Smooth muscle cell (in vitro differentiated cells): ENCODE measurements around the gene MBD2. TPM values are rescaled to one million over a fixed set of nuclear protein-coding genes. Genes with fewer than 3 reads are reported as not detected.

Source experiments
- DNase-seq: peaks from one replicate; lab custom pipeline; 2025; ENCODE audit not compliant: unreplicated experiment; lab: John Stamatoyannopoulos, UW
- H2AFZ ChIP-seq: fragments of 200-600 bp; sonication (generic); 2 replicates; pipeline ENCODE4 v1.6.0; 2016; ENCODE audit warnings: antibody characterized with exemption, low read depth, mild to moderate bottlenecking
- H3F3A ChIP-seq: fragments of 200-600 bp; sonication (generic); 2 replicates; pipeline ENCODE4 v1.6.0; 2017; ENCODE audit warnings: antibody characterized with exemption, low read depth
- H3K27ac ChIP-seq: fragments of 200-600 bp; sonication (generic); 2 replicates; pipeline ENCODE4 v1.5.1; 2016; ENCODE audit warnings: low read depth, mild to moderate bottlenecking
- H3K27me3 ChIP-seq: fragments of 200-600 bp; sonication (generic); 2 replicates; pipeline ENCODE4 v1.6.1; 2016; ENCODE audit warnings: low read depth, mild to moderate bottlenecking
- H3K36me3 ChIP-seq: fragments of 200-600 bp; sonication (generic); 2 replicates; pipeline ENCODE4 v1.5.1; 2016; ENCODE audit warnings: low read depth
- H3K4me1 ChIP-seq: fragments of 200-600 bp; sonication (generic); 2 replicates; pipeline ENCODE4 v1.5.1; 2016; ENCODE audit warnings: low read depth
- H3K4me2 ChIP-seq: fragments of 200-600 bp; sonication (generic); 2 replicates; pipeline ENCODE4 v1.6.0; 2016; ENCODE audit warnings: mild to moderate bottlenecking
- H3K4me3 ChIP-seq: fragments of 200-600 bp; sonication (generic); 2 replicates; pipeline ENCODE4 v1.5.1; 2016; ENCODE audit warnings: mild to moderate bottlenecking
- H3K79me2 ChIP-seq: fragments of 200-600 bp; sonication (generic); 2 replicates; pipeline ENCODE4 v1.6.0; 2016; ENCODE audit warnings: low read depth, mild to moderate bottlenecking
- H3K9ac ChIP-seq: fragments of 200-600 bp; sonication (generic); 2 replicates; pipeline ENCODE4 v1.6.0; 2016; ENCODE audit warnings: low read depth
- H3K9me3 ChIP-seq: fragments of 200-600 bp; sonication (generic); replicated peaks from 2 replicates; pipeline ENCODE4 v1.5.1; 2016; ENCODE audit warnings: low read depth
- H4K20me1 ChIP-seq: fragments of 200-600 bp; sonication (generic); 2 replicates; pipeline ENCODE4 v1.6.0; 2016; ENCODE audit warnings: low read depth
- CTCF ChIP-seq: fragments of 200-600 bp; sonication (generic); IDR thresholded peaks from 2 replicates; pipeline ENCODE4 v1.5.1; 2017; ENCODE audit warnings: borderline replicate concordance, mild to moderate bottlenecking, antibody characterized with exemption; ENCODE audit not compliant: insufficient read depth, poor library complexity, severe bottlenecking
- WGBS: methylation state at CpG from one replicate; pipeline ENCODE4 v1.1.7; 2016; ENCODE audit warnings: low lambda C conversion rate; 5-methylcytosine and 5-hydroxymethylcytosine counted together
- polyA plus RNA-seq: library from polyadenylated mRNA; unstranded; fragments of >200 nt; fragmentation: Nextera tagmentation; extraction: Ambion mirVana; gene quantifications from 2 replicates; pipeline ENCODE4 v1.2.1, GENCODE V29; 2016
- total RNA-seq: library from RNA; depleted of rRNA; stranded (reverse); fragments of >200 nt; gene quantifications from 2 replicates; pipeline ENCODE4 v1.2.3, GENCODE V29; 2014

The MBD2 gene
- total and polyA plus RNA-seq, 2 experiments from 2014 or later, result 28.5 to 42.6 TPM

GRCh38 chr18:54173980-54174630 is 50.4 kb downstream of the MBD2 start:
- H3K9ac ChIP-seq, result no peak overlapping the region
- 97% methylated on average over 1 of the region's 1 CpG for WGBS
- no peaks in the 10 kb centered on the region for H3K36me3 ChIP-seq
- H3K4me1 ChIP-seq, result no peaks in the 10 kb centered on the region
- H3K4me2 ChIP-seq, result no peak overlapping the region
- H3K4me3 ChIP-seq, result no peak overlapping the region
- peaks cover 54% of the 10 kb centered on the region for H4K20me1 ChIP-seq
- no peak overlapping the region for H3K27ac ChIP-seq
- H3K9me3 ChIP-seq, result no peaks in the 10 kb centered on the region
- no peak for DNase-seq
- no peaks in the 10 kb centered on the region for H3K27me3 ChIP-seq
- H3F3A ChIP-seq, result no peaks in the 10 kb centered on the region
- TF ChIP-seq CTCF, result no peak
- no peak overlapping the region for H2AFZ ChIP-seq
- H3K79me2 ChIP-seq, result peaks cover 22% of the 10 kb centered on the region

- Histone ChIP-seq H3K9ac (no peak overlapping the region), H3K36me3 (no peaks in the 10 kb centered on the region), H3K4me2 (no peak overlapping the region), H3K27me3 (no peaks in the 10 kb centered on the region), H3F3A (no peaks in the 10 kb centered on the region), H3K79me2 (peaks cover 14% of the 10 kb centered on the region), H3K27ac (no peak overlapping the region), H3K4me1 (no peaks in the 10 kb centered on the region), H2AFZ (no peak overlapping the region), H3K9me3 (no peaks in the 10 kb centered on the region), H3K4me3 (no peak overlapping the region), H4K20me1 (peaks cover 50% of the 10 kb centered on the region)
- 85% methylated on average over 2 of the region's 2 CpGs for WGBS
- TF ChIP-seq CTCF, result no peak
- no peak for DNase-seq
These were observed 51.2 kb downstream of the MBD2 start for GRCh38 chr18:54173250-54173649.

- H3K4me2 ChIP-seq, result no peak overlapping the region
- no peak for DNase-seq
- H3K27me3 ChIP-seq, result no peaks in the 10 kb centered on the region
- TF ChIP-seq CTCF, result no peak
- H3K4me1 ChIP-seq, result no peaks in the 10 kb centered on the region
- no peaks in the 10 kb centered on the region for H3K9me3 ChIP-seq
- H3K4me3 ChIP-seq, result no peak overlapping the region
- H4K20me1 ChIP-seq, result peaks cover 48% of the 10 kb centered on the region
- no peak overlapping the region for H2AFZ ChIP-seq
- 97% methylated on average over 4 of the region's 4 CpGs for WGBS
- H3K36me3 ChIP-seq, result peaks cover 11% of the 10 kb centered on the region
- H3K79me2 ChIP-seq, result peaks cover 7% of the 10 kb centered on the region
- H3K27ac ChIP-seq, result no peak overlapping the region
- H3K9ac ChIP-seq, result no peak overlapping the region
- no peaks in the 10 kb centered on the region for H3F3A ChIP-seq
These were observed 54.8 kb downstream of the MBD2 start for GRCh38 chr18:54169431-54170403.
